ENCODE measurements around the gene SLC38A1.

GRCh38 chr12:46168426-46168825 is 100.4 kb downstream of the SLC38A1 start:
- TF ChIP-seq, protein P1, sequence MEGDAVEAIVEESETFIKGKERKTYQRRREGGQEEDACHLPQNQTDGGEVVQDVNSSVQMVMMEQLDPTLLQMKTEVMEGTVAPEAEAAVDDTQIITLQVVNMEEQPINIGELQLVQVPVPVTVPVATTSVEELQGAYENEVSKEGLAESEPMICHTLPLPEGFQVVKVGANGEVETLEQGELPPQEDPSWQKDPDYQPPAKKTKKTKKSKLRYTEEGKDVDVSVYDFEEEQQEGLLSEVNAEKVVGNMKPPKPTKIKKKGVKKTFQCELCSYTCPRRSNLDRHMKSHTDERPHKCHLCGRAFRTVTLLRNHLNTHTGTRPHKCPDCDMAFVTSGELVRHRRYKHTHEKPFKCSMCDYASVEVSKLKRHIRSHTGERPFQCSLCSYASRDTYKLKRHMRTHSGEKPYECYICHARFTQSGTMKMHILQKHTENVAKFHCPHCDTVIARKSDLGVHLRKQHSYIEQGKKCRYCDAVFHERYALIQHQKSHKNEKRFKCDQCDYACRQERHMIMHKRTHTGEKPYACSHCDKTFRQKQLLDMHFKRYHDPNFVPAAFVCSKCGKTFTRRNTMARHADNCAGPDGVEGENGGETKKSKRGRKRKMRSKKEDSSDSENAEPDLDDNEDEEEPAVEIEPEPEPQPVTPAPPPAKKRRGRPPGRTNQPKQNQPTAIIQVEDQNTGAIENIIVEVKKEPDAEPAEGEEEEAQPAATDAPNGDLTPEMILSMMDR (IDR thresholded peaks at IDR 0.05; ENCODE audit: low read depth, low read length): no peak
- TF ChIP-seq, protein P2, sequence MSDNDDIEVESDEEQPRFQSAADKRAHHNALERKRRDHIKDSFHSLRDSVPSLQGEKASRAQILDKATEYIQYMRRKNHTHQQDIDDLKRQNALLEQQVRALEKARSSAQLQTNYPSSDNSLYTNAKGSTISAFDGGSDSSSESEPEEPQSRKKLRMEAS (IDR thresholded peaks at IDR 0.05; ENCODE audit: low read depth, low read length): no peak

Measured in NB4 (cell line).